Stimulated activated CD4-positive, alpha-beta T cell treated with anti-CD3 and anti-CD28 coated beads, Interleukin-15, amount 100 ng/mL, for 24 hours (primary cell): ENCODE data around the gene TMEM165.
A peak's percentile ranks its signal among the peaks of the same experiment; 100 is the strongest.

Experiments used
- DNase-seq: peaks from one replicate; pipeline ENCODE4 v3.0.0-alpha.2; 2020

Gene TMEM165

GRCh38 chr4:55407764-55408163 lies 12.0 kb downstream of the TMEM165 start:
- no peak for DNase-seq

- no peak for DNase-seq
Measured at GRCh38 chr4:55409468-55410171, 13.9 kb downstream of the TMEM165 start.

GRCh38 chr4:55410431-55410830 lies 14.7 kb downstream of the TMEM165 start:
- DNase-seq, result no peak

GRCh38 chr4:55411621-55412020 lies 15.9 kb downstream of the TMEM165 start:
- no peak for DNase-seq

GRCh38 chr4:55416176-55416575 lies 20.4 kb downstream of the TMEM165 start:
- no peak for DNase-seq

GRCh38 chr4:55424791-55425190 lies 29.0 kb downstream of the TMEM165 start:
- no peak for DNase-seq

- no peak for DNase-seq
Measured at GRCh38 chr4:55431710-55432336, 36.1 kb downstream of the TMEM165 start.

- DNase-seq, result peak; percentile 28
Measured at GRCh38 chr4:55435141-55435841, 39.5 kb downstream of the TMEM165 start.

GRCh38 chr4:55437356-55437796 lies 41.6 kb downstream of the TMEM165 start:
- no peak for DNase-seq

- no peak for DNase-seq
Measured at GRCh38 chr4:55437823-55438222, 42.1 kb downstream of the TMEM165 start.

GRCh38 chr4:55438314-55438713 lies 42.6 kb downstream of the TMEM165 start:
- DNase-seq, result no peak

- no peak for DNase-seq
Measured at GRCh38 chr4:55439023-55439422, 43.3 kb downstream of the TMEM165 start.

GRCh38 chr4:55440786-55441185 lies 45.0 kb downstream of the TMEM165 start:
- no peak for DNase-seq

- no peak for DNase-seq
Measured at GRCh38 chr4:55442541-55442940, 46.8 kb downstream of the TMEM165 start.

GRCh38 chr4:55444827-55445226 lies 49.1 kb downstream of the TMEM165 start:
- DNase-seq, result no peak

GRCh38 chr4:55445921-55446577 lies 50.3 kb downstream of the TMEM165 start:
- no peak for DNase-seq

GRCh38 chr4:55446578-55446922 lies 50.8 kb downstream of the TMEM165 start:
- no peak for DNase-seq

- DNase-seq, result no peak
Measured at GRCh38 chr4:55447108-55447708, 51.5 kb downstream of the TMEM165 start.

GRCh38 chr4:55447831-55448230 lies 52.1 kb downstream of the TMEM165 start:
- DNase-seq, result no peak

GRCh38 chr4:55450566-55450965 lies 54.8 kb downstream of the TMEM165 start:
- no peak for DNase-seq

GRCh38 chr4:55458164-55458563 lies 62.4 kb downstream of the TMEM165 start:
- DNase-seq, result no peak

- DNase-seq, result no peak
Measured at GRCh38 chr4:55458611-55459010, 62.9 kb downstream of the TMEM165 start.

- DNase-seq, result no peak
Measured at GRCh38 chr4:55466001-55466400, 70.2 kb downstream of the TMEM165 start.
